ENCODE measurements around the gene SORT1.

SORT1 gene

GRCh38 chr1:109270623-109271317, 126.9 kb downstream of the SORT1 start:
- no peak for DNase-seq

- DNase-seq: no peak
Measured at GRCh38 chr1:109269981-109270622, 127.6 kb downstream of the SORT1 start.

GRCh38 chr1:109269212-109269980, 128.3 kb downstream of the SORT1 start:
- DNase-seq: no peak

GRCh38 chr1:109268431-109269211, 129.1 kb downstream of the SORT1 start:
- DNase-seq: no peak

- no peak for DNase-seq
Measured at GRCh38 chr1:109267743-109268300, 129.9 kb downstream of the SORT1 start.

DNA sequence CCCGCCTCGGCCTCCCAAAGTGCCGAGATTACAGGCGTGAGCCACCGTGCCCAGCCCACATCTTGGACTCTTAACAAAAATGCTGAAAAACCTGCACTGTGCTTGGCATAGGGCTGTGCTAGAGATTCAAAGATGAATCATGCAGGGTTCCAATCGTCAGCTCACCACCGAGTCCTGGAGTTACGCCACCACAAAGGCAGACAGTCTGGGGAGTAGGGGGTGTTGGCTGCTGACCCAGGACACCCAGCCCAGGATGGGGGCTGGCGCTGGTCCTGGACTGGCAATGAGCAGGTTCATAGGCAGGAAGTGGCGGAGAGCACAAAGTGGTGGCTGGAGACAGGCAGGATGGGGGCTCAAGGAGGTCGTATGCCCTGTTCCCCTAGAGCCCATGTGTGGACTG, 130.8 kb downstream of the SORT1 start:
- DNase-seq: no peak

- no peak for DNase-seq
Measured at GRCh38 chr1:109265741-109266330, 131.9 kb downstream of the SORT1 start.

DNA sequence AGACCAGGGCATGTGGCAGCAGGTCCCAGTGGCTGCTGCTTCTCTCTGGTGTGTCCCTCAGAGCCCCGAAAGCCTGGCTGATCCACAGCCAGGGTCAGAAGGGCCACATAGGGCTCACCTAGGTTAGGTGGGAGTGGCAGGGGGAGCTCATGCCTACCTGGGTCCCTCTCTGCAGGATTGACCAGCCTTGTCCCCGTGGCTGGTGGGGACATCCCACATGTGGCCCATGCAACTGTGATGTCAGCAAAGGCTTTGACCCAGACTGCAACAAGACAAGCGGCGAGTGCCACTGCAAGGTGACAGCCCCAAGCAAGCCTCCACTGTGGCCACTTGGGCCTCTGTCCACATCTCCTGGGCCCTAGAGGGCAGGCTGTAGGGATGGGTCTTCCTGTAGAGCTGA, 132.7 kb downstream of the SORT1 start:
- no peak for DNase-seq

DNA sequence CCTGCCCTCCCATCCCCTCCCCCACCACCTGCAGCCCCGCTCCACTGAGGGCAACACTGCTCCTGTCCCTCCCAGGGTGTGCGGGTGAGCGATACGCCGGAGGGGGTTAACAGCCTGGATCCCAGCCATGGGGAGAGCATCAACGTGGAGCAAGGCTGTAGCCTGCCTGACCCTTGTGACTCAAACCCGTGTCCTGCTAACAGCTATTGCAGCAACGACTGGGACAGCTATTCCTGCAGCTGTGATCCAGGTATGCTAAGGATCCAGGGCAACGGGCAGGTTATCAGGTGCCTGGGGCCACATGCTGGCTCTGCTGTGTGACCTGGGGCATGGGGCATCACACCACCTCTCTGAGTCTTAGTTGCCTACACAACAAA, 133.4 kb downstream of the SORT1 start:
- DNase-seq: no peak

- no peak for DNase-seq
Measured at GRCh38 chr1:109263597-109264378, 133.9 kb downstream of the SORT1 start.

GRCh38 chr1:109263234-109263596, 134.5 kb downstream of the SORT1 start:
- peak; percentile 25 for DNase-seq

GRCh38 chr1:109262231-109263055, 135.3 kb downstream of the SORT1 start:
- no peak for DNase-seq

GRCh38 chr1:109261578-109261977, 136.1 kb downstream of the SORT1 start:
- DNase-seq: no peak

DNA sequence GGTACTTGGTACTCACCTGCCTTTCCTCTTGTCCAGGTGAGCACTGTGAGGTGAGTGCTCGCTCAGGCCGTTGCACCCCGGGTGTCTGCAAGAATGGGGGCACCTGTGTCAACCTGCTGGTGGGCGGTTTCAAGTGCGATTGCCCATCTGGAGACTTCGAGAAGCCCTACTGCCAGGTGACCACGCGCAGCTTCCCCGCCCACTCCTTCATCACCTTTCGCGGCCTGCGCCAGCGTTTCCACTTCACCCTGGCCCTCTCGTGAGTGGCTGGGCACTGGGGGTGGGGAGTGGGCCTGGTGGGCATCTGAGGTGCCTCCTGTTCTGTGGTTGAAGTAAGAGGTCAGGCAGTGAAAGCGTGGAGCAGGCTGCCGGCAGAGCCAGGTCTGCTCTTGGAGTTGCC, 136.7 kb downstream of the SORT1 start:
- DNase-seq: no peak

GRCh38 chr1:109259674-109260557, 137.8 kb downstream of the SORT1 start:
- DNase-seq: no peak

Measured in NCI-H2171 treated with DMSO at 0.1 percent for 48 hours (cell line).